Measurements from ENCODE around the gene HUWE1.
"Not testable (repeated sequence)": the region's sequence is repeated elsewhere in the genome, so short reads cannot be mapped to it uniquely, and the experiment has no call there.

HUWE1 gene

GRCh38 chrX:53686151-53686885, at the start of gene HUWE1:
Gene HUWE1, minus strand, starts transcription at chrX:53686719. Its CDS starts 32,612 bp downstream, at chrX:53654107.
- DNase-seq (ENCODE audit: low read depth in 2 of 2): peak in 1 of 2 experiments; percentile 21

DNA sequence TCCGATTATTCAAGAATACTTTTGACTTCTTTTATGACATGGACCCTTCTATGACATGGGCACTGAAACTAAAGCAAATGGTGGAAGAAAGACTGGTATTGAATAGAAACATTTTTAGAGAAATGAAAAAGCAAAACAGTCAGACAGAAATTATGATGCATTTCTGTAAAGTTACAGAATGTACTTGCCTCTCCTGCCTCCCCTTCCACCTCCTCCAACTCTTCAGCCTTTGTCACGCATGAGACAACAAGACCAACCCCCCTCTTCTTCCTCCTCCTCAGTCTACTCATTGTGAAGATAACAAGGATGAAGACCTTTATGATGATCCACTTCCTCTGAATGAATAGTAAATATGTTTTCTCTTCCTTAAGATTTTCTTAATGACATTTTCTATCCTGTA, 46.3 kb upstream of the HUWE1 start:
- DNase-seq (ENCODE audit: low read depth in 2 of 2): no peak

GRCh38 chrX:53729751-53730150, 43.2 kb upstream of the HUWE1 start:
- no peak for DNase-seq (ENCODE audit: low read depth in 2 of 2)

- DNase-seq (ENCODE audit: low read depth in 2 of 2): no peak
Measured at GRCh38 chrX:53728506-53728905, 42.0 kb upstream of the HUWE1 start.

GRCh38 chrX:53724872-53725271, 38.4 kb upstream of the HUWE1 start:
- DNase-seq (ENCODE audit: low read depth in 2 of 2): no peak

- no peak for DNase-seq (ENCODE audit: low read depth in 2 of 2)
Measured at GRCh38 chrX:53723381-53723780, 36.9 kb upstream of the HUWE1 start.

DNA sequence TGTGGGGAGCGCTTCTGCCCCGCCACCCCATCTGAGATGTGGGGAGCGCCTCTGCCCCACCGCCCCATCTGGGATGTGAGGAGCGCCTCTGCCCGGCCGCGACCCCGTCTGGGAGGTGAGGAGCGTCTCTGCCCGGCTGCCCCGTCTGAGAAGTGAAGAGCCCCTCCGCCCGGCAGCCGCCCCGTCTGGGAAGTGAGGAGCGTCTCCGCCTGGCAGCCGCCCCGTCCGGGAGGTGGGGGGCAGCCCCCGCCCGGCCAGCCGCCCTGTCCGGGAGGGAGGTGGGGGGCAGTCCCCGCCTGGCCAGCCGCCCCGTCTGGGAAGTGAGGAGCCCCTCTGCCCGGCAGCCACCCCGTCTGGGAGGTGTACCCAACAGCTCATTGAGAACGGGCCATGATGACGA, 35.1 kb upstream of the HUWE1 start:
- not testable (repeated sequence) for DNase-seq (ENCODE audit: low read depth in 2 of 2)

DNA sequence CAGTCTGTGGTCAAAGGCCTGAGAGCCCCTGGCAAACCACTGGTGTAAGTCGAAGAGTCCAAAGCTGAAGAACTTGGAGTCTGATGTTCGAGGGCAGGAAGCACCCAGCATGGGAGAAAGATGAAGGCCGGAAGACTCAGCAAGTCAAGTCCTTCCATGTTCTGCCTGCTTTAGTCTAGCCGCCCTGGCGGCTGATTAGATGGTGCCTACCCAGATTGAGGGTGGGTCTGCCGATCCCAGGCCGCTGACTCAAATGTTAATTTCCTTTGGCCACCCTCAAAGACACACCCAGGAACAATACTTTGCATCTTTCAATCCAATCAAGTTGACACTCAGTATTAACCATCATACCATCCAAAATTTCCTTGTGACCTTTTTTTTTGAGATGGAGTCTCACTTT, 33.1 kb upstream of the HUWE1 start:
- not testable (repeated sequence) for DNase-seq (ENCODE audit: low read depth in 2 of 2)

DNA sequence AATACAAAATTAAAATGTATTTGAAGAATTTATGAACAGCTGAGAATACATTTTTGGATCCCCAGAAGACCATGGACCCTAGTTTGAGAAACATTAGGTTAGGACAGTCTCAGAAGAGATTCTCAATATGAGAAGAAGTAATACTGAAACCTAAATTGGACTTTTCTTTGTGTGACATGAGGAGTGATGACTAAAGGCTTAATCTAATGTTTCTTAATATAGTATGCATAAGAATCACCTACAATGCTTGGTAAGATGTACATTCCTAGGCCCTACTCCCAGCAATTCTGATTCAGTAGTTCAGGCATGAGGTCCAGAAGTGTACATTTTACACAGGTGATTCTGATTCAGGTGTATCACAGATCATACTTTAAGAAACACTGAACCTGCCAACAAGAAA, 31.6 kb upstream of the HUWE1 start:
- no peak for DNase-seq (ENCODE audit: low read depth in 2 of 2)

- no peak for DNase-seq (ENCODE audit: low read depth in 2 of 2)
Measured at GRCh38 chrX:53717205-53717604, 30.7 kb upstream of the HUWE1 start.

GRCh38 chrX:53716328-53717088, 30.0 kb upstream of the HUWE1 start:
- DNase-seq (ENCODE audit: low read depth in 2 of 2): no peak

DNA sequence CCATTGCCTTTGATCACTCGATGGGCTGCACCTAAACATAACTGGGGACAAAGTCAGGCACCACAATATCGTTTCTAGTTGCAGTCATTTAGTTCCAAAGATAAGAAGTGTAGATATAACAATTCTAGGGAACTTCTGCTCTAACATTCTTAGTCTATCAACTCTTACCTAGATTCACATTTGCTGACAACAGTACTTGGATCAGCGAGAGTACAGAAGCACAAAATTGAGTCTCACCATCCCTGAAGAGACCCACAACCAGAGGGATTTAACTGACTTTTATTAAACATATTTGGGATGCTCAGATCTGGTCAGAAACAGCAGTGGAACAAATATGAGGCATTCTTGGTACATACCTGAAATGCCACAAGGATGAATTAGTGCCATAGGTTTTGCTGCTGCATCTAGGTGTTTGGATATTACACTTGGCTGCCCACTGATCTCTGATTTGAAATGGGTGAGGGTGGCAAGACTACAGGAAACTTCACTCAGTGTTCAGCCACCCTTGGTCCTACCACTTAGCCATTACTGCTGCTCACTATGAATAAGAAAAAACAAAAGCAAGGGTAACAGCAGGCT, 28.9 kb upstream of the HUWE1 start:
- no peak for DNase-seq (ENCODE audit: low read depth in 2 of 2)

DNA sequence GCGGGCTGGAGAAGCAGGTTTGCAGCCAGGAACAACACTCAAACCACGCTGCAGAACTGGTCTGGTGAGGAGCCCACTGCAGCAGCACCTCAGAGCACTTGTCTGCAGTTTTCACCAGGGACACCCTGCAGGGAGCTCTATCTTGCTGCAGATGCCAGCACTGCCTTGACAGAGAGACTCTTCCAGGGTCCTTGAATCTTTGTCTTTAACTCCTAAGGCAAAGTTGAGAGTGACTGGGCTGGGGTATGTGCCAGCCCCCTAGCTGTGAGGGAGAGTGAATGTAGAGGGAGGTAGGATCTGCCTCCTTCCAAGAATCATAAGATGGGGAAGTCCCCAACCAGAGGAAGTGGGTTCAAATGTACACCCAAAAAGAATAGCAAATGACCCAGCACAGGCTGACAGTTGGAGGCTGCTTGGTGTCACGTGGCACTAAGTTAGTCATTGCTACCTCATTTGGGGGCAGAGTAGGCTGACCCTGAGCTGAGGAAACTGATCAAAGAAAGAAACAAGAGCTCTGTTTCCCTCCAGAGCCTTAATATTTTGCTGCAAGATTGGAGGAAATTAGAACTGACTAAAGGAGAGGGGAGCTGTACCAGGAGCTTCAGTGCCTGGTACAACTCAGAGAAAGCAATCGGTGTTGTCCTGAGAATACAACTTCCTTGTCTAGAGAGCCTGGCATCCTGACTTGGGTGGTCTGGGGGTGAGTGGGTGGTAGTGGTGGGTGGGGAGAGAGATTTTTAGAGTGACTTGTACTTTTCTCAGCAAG, 28.2 kb upstream of the HUWE1 start:
- DNase-seq (ENCODE audit: low read depth in 2 of 2): no peak

- DNase-seq (ENCODE audit: low read depth in 2 of 2): no peak
Measured at GRCh38 chrX:53713987-53714579, 27.6 kb upstream of the HUWE1 start.

DNA sequence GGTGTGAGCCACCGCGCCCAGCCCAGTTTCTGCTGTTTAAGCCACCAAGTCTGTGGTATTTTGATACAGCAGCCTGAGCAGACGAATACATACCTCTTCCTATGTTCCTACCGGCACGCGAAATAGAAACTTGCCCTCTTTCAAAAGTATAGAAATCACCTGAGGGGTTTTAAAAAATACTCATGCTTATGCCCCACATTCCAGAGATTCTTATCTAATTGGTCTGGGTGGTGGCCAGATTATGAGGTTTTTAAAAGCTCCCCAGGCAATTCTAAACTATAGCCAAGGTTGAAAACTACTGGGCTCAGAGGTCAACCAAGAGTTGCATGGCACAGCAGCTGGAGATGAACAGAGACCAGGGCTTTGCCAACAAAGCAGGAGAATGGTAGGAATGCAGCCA, 24.9 kb upstream of the HUWE1 start:
- no peak for DNase-seq (ENCODE audit: low read depth in 2 of 2)

- DNase-seq (ENCODE audit: low read depth in 2 of 2): no peak
Measured at GRCh38 chrX:53704854-53705253, 18.3 kb upstream of the HUWE1 start.

DNA sequence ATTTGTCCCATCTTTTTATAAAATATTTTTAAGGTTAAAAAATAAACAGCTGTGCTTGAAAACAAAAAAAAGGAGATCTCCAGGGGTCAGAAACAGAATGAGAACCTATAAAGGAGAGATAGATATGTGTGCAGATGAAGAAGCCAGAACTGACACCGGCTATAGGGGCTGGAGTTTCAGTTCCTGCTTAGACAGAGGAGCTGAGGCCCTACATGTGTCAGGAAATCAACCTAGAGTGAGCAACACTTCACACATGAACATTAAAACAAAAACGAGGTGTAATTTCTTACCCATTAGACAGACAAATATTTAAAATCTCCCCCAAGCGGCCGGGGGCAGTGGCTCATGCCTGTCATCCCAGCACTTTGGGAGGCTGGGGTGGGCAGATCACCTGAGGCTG, 17.8 kb upstream of the HUWE1 start:
- DNase-seq (ENCODE audit: low read depth in 2 of 2): no peak

- no peak for DNase-seq (ENCODE audit: low read depth in 2 of 2)
Measured at GRCh38 chrX:53695946-53696549, 9.5 kb upstream of the HUWE1 start.

GRCh38 chrX:53694642-53695041, 8.1 kb upstream of the HUWE1 start:
- DNase-seq (ENCODE audit: low read depth in 2 of 2): no peak

- no peak for DNase-seq (ENCODE audit: low read depth in 2 of 2)
Measured at GRCh38 chrX:53688300-53688699, 1.8 kb upstream of the HUWE1 start.

DNA sequence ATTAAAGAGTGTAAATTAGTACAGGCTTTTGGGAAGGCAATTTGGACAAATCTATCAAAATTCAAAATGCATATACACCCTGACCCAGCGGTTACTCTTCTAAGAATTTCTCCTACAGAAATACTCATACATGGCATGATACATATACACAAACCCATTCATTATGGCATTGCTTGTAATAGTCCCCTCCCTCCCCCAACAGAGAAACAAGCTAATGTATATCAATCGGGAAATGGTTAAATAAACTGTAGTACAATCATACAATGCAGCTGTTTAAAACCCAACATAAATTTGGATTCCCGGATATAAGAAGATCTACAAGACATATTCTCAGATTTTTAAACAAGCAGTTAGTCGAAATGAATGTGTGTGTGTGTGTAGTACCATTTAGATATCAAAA, 808 bp downstream of the HUWE1 start:
- DNase-seq (ENCODE audit: low read depth in 2 of 2): no peak

All from fibroblast of skin of left biceps (primary cell).